ENCODE measurements around the gene DNASE2.

DNASE2 gene

GRCh38 chr19:12867120-12868099 lies 13.8 kb downstream of the DNASE2 start:
- DNase-seq (ENCODE audit: extremely low read depth, low read depth), result no peak
- H3K4me3 ChIP-seq (replicated peaks; ENCODE audit: low read depth, low read length), result peak overlapping the region; percentile 30
- no peak for TF ChIP-seq CTCF (IDR thresholded peaks at IDR 0.05; ENCODE audit: low read depth, low read length, missing control alignments)

GRCh38 chr19:12866416-12867119 lies 14.7 kb downstream of the DNASE2 start:
- H3K4me3 ChIP-seq (replicated peaks; ENCODE audit: low read depth, low read length), result no peak overlapping the region
- no peak for DNase-seq (ENCODE audit: extremely low read depth, low read depth)

GRCh38 chr19:12865746-12866415 lies 15.4 kb downstream of the DNASE2 start:
- H3K4me3 ChIP-seq (replicated peaks; ENCODE audit: low read depth, low read length), result no peak overlapping the region
- no peak for DNase-seq (ENCODE audit: extremely low read depth, low read depth)
- TF ChIP-seq CTCF (IDR thresholded peaks at IDR 0.05; ENCODE audit: low read depth, low read length, missing control alignments), result no peak

More at GRCh38 chr19:12866416-12867119, 14.7 kb downstream of the DNASE2 start:
- TF ChIP-seq CTCF (IDR thresholded peaks at IDR 0.05; ENCODE audit: low read depth, low read length, missing control alignments), result no peak

- no peak for TF ChIP-seq CTCF (IDR thresholded peaks at IDR 0.05; ENCODE audit: low read depth, low read length, missing control alignments)
- no peak for DNase-seq (ENCODE audit: extremely low read depth, low read depth)
- no peak overlapping the region for H3K4me3 ChIP-seq (replicated peaks; ENCODE audit: low read depth, low read length)
Observed at GRCh38 chr19:12864721-12865715, 16.2 kb downstream of the DNASE2 start.

GRCh38 chr19:12864143-12864542 lies 17.1 kb downstream of the DNASE2 start:
- no peak overlapping the region for H3K4me3 ChIP-seq (replicated peaks; ENCODE audit: low read depth, low read length)
- DNase-seq (ENCODE audit: extremely low read depth, low read depth), result no peak

More at GRCh38 chr19:12864143-12864542, 17.1 kb downstream of the DNASE2 start:
- no peak for TF ChIP-seq CTCF (IDR thresholded peaks at IDR 0.05; ENCODE audit: low read depth, low read length, missing control alignments)
